NCI-H128 (cell line): ENCODE data around the gene PITPNB.
A peak's percentile ranks its signal among the peaks of the same experiment; 100 is the strongest.

ENCODE experiments used
- DNase-seq: peaks from one replicate; lab custom pipeline; 2025; ENCODE audit not compliant: unreplicated experiment; lab: John Stamatoyannopoulos, UW

The PITPNB gene

GRCh38 chr22:27919222-27919941, at the start of gene PITPNB:
Gene PITPNB (minus strand): TSS chr22:27919256. CDS start chr22:27919191, 65 bp downstream.
- peak; percentile 92 for DNase-seq

DNA sequence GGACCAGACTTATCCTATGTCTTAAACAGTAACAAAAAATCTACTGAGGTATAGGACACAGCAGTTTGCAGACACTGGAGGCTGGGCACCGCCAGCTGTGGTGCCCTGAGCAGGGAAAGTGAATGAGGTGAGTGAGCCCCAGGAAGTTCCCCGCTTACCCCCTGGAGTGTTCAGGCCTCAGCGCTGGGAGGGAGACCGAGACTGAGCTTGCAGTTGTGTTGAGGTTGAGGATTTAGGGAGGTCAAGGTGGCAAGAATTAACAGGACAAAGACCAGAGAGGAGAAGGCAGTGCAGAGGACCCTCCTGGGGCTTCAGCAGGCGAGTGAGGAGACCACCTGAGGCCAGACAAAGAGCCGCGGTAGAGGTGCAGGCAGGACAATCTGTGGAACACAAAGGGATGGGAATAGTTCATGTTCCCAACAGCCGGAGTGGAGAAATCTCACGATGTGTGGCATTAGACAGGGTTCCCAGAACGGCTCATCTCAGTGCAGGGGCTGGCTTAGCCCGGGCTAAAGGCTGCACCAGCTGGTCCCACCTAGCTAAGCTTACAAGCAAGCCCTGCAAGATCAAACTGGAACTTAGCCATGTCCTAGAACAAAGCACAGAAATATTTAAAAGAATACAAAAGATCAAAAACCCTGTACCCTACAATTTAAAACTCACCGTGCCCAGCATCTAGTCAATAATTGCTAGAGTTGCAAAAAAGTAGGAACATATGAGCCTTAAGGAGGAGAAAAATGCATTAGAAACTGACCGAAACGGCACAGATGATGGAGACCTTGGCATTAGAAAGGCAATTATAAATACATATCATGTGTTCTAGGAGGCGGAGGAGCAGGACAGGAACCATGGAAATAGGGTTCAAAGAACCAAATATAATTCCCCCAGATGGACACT, 47.4 kb upstream of the PITPNB start:
- no peak for DNase-seq

GRCh38 chr22:27962268-27963044, 43.4 kb upstream of the PITPNB start:
- no peak for DNase-seq

DNA sequence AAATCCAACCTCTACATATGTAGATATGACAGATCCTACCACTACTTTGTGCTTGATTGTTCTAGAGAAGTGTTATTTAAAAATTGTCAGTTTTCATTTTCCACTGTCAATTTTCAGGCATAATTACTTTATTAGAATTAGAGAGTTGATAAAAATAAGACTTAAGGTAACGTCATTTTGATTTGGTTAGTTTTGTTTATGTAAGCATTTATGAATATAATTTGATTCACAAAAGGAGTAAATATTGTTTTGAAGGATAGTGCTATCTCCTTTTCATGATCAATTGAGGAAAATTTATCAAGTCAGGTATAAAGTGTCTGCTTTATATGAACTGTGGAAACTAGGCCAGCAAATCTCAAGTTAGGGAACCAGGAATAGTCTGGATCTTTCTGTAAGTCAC, 42.6 kb upstream of the PITPNB start:
- no peak for DNase-seq

DNA sequence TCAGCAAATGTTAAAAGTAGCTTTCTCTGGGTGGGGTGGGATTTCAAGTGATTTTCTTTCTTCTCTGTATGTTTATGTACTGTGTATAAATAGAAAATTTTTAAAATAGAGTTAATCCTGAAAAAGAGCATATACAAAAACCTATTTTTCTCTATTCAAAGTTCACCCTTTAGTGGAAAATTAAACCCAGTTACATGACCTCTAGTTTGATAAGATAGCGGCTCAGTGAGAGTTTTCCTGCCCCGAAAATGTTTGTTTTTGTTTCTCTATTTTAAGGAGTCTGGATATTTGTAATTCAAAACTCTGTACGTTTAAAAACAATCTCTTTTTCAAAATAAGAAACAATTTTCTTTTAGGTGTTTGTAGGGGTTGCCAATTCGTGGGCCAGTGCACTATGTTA, 42.1 kb upstream of the PITPNB start:
- DNase-seq, result no peak

- DNase-seq, result no peak
Measured at GRCh38 chr22:27959335-27960090, 40.5 kb upstream of the PITPNB start.

DNA sequence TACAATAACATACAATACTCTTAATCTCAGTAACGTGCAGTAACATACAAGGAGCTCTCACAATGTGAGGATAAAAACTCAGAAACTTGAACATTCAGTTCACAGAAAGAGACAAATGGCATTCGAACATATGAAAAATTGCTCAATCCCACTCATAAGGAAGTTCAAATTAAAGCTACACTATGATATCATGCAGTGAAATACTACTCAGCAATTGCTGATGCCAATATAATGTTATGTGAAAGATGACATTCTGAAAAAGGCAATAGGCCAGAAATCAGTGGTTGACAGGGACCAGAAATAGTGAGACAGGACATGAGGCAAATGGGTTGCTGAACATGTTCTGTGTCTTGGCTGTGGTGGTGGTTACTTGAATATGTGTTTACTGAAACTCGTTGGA, 33.7 kb upstream of the PITPNB start:
- no peak for DNase-seq

GRCh38 chr22:27952091-27952490, 33.0 kb upstream of the PITPNB start:
- DNase-seq, result no peak

DNA sequence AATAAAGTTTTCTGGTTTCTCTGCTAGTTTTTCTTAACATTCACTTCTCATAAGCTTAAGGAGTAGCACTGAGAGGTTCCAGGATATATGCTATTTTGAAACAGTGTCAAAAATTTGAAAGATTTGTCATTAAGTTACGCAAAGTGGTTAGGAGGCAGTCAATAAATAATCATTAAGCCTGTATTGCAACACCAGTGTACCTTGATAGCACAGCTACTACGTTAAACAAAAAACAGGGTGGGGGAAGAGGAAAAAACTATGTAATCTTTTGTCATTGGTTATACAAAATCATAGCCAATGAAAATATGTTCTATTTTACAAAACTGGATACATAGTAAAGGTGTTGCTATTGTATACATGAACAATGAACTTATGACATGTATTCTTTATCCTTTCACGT, 30.4 kb upstream of the PITPNB start:
- DNase-seq, result no peak

DNA sequence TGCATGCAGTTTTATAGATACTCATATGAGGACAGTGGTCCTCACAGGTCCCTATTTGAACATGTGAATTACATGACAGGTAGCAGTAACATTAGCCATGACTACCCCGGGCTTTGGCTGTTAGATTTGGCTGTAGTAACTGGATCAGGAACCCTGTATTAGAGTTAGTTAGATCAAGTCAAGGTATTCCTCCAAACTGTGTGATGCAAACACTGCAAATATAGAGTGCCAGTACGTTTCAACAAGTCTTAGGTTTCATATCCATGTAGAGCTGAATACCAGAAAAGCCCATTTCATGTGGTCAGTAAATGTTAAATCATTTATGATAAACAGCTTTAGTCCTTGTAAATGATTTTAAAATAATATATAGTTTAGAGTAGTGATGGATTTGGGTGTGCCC, 29.5 kb upstream of the PITPNB start:
- DNase-seq, result no peak

- no peak for DNase-seq
Measured at GRCh38 chr22:27947448-27947847, 28.4 kb upstream of the PITPNB start.

DNA sequence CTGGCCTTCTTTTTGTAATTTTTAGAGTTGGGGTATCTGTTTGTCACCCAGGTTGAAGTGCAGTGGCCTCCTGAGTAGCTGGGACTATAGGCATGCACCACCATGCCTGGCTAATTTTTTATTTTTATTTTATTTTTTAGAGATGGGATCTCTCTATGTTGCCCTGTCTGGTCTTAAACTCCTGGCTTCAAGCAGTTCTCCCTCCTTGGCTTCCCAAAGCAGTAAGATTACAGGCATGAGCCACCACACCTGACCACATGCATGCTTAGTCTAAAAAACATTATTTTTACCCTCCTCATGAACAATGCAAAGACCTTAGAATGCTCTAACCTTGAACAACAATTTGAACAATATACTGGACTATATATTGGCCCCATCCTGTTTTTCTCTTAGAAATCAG, 22.1 kb upstream of the PITPNB start:
- DNase-seq, result no peak

DNA sequence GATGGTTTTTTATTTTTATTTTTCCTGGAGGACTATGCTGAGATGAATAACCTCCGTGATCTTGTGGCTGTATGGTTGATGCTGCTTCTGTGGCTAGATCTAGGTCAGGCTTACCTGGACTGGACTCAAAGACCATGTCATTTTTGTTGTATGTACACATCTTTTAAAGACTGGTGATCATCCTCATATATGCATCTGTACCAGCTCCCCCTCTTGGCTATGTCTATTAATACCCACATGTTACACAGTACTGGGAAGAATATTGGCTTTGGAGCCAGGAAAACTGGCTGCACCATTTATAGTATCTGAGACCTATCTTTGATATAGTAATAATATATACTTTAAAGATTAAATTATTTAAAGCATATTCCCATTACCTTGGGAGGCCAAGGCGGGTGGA, 18.4 kb upstream of the PITPNB start:
- DNase-seq, result no peak

DNA sequence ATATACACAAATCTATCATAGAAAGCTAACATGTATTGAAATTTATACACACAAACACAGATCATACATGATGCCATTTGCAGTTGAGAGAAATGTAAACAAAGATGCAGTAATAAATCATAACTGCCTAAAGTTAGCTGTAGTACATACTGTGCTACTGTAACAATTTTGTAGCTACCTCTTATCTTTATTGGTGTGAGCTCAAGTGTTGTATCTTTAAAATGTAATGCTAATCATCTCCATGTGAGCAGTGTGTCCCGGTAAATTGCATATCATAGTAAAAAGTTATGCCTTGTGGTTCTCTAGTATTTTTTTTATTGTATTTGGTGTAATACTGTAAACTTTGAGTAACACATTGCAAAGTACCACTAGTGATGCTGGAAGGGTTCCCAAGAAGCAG, 16.8 kb upstream of the PITPNB start:
- DNase-seq, result no peak

GRCh38 chr22:27934069-27934468, 15.0 kb upstream of the PITPNB start:
- no peak for DNase-seq

DNA sequence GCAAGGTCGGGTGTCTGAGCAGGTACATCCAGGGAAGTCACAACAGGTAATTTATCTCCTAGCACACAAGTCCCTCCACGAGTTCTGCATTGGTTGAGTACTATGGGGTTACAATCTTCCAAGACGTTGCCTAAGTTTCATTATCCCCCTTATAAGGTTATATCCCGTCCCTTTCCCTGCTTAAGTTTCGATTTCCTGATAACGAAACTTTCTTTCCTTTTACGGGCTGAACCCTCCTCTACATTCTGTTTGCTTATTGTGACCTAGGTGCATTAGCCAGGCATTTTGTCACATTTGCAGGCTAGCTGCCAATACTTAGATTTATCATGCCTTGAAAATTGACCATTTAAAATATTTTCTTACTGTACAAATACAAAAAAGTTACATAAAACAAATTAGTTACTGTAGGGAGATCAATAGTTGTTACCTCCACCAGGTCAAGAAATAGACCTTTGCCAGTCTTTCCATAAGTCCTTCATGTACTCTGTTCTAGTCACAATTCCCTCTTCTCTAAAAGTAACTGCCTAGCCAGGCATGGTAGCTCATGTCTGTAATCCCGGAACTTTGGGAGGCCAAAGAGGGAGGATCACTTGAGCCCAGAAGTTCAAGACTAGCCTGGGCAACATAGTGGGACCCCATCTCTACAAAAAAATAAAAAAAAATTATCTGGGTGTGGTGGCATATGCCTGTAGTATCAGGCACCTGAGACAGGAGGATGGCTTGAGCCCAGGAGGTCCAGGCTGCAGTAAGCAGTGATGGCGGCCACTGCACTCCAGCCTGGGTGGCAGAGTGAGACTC, 14.3 kb upstream of the PITPNB start:
- DNase-seq, result no peak

- no peak for DNase-seq
Measured at GRCh38 chr22:27930331-27931060, 11.4 kb upstream of the PITPNB start.

- DNase-seq, result no peak
Measured at GRCh38 chr22:27927608-27928007, 8.6 kb upstream of the PITPNB start.

- no peak for DNase-seq
Measured at GRCh38 chr22:27925331-27925730, 6.3 kb upstream of the PITPNB start.
